ENCODE results near the gene SLC1A1.

GRCh38 chr9:4501147-4501507 is 10.9 kb downstream of the SLC1A1 start:
- TF ChIP-seq, protein P1, sequence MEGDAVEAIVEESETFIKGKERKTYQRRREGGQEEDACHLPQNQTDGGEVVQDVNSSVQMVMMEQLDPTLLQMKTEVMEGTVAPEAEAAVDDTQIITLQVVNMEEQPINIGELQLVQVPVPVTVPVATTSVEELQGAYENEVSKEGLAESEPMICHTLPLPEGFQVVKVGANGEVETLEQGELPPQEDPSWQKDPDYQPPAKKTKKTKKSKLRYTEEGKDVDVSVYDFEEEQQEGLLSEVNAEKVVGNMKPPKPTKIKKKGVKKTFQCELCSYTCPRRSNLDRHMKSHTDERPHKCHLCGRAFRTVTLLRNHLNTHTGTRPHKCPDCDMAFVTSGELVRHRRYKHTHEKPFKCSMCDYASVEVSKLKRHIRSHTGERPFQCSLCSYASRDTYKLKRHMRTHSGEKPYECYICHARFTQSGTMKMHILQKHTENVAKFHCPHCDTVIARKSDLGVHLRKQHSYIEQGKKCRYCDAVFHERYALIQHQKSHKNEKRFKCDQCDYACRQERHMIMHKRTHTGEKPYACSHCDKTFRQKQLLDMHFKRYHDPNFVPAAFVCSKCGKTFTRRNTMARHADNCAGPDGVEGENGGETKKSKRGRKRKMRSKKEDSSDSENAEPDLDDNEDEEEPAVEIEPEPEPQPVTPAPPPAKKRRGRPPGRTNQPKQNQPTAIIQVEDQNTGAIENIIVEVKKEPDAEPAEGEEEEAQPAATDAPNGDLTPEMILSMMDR (conservative IDR thresholded peaks at IDR 0.05; ENCODE audit: low read depth, low read length) = no peak
- TF ChIP-seq EZH2phosphoT487 (IDR thresholded peaks at IDR 0.05; ENCODE audit: borderline replicate concordance, low read length) = no peak
